ENCODE data around the gene MRPL1.
A peak's percentile ranks its signal among the peaks of the same experiment; 100 is the strongest.
"Not testable (repeated sequence)": the region's sequence is repeated elsewhere in the genome, so short reads cannot be mapped to it uniquely, and the experiment has no call there.

The MRPL1 gene

GRCh38 chr4:77959566-77960338 is 97.1 kb downstream of the MRPL1 start:
- Histone ChIP-seq H3K9me3 (ENCODE audit: insufficient read depth, low read depth, low read length) (no peaks in the 10 kb centered on the region), H3K23ac (ENCODE audit: low read length) (no peak overlapping the region), H3K4me2 (ENCODE audit: low read length) (no peak overlapping the region), H4K91ac (ENCODE audit: low read depth, low read length) (no peak overlapping the region), H3K27me3 (ENCODE audit: insufficient read depth, low read length) (no peaks in the 10 kb centered on the region), H2BK12ac (ENCODE audit: low read length) (no peak overlapping the region), H3K79me2 (ENCODE audit: control insufficient read depth, insufficient read depth, low read length, poor library complexity) (no peaks in the 10 kb centered on the region), H3K9ac (ENCODE audit: low read length) (no peak overlapping the region), H2AFZ (ENCODE audit: insufficient read depth, low read length, poor library complexity) (no peak overlapping the region), H3K14ac (ENCODE audit: low read length) (no peak overlapping the region), H3K79me1 (ENCODE audit: low read length) (no peaks in the 10 kb centered on the region), H2BK120ac (ENCODE audit: insufficient read depth, low read length, poor library complexity) (no peak overlapping the region), H3K36me3 (ENCODE audit: control insufficient read depth in 1 of 2, insufficient read depth in 2 of 2, low read length in 2 of 2) (no peaks in the 10 kb centered on the region), H3K4me1 (ENCODE audit: control insufficient read depth in 1 of 2, insufficient read depth in 2 of 2, low read length in 2 of 2) (no peaks in the 10 kb centered on the region), H3K18ac (ENCODE audit: low read length) (no peak overlapping the region), H2AK5ac (ENCODE audit: low read length) (no peak overlapping the region), H3K4ac (ENCODE audit: low read depth, low read length) (no peak overlapping the region), H3K4me3 (ENCODE audit: low read depth, low read length) (no peak overlapping the region), H4K8ac (ENCODE audit: low read depth, low read length) (no peak overlapping the region), H3K27ac (ENCODE audit: low read depth, low read length) (no peak overlapping the region), H4K12ac (ENCODE audit: low read depth, low read length) (no peak overlapping the region), H2BK5ac (ENCODE audit: low read depth, low read length, poor library complexity) (no peak overlapping the region)
- peak; percentile 11 to 80 for DNase-seq
- no CpG with 5 or more reads among the region's 6 CpGs for WGBS (ENCODE audit: extremely low coverage, insufficient coverage, insufficient read length)

- H3K27me3 ChIP-seq (ENCODE audit: insufficient read depth, low read length) = no peaks in the 10 kb centered on the region
- no peak overlapping the region for H2BK5ac ChIP-seq (ENCODE audit: low read depth, low read length, poor library complexity)
- H3K18ac ChIP-seq (ENCODE audit: low read length) = no peak overlapping the region
- no peak overlapping the region for H3K23ac ChIP-seq (ENCODE audit: low read length)
- H3K9me3 ChIP-seq (ENCODE audit: insufficient read depth, low read depth, low read length) = no peaks in the 10 kb centered on the region
- H2AK5ac ChIP-seq (ENCODE audit: low read length) = no peak overlapping the region
- WGBS (ENCODE audit: extremely low coverage, insufficient coverage, insufficient read length) = no CpG with 5 or more reads among the region's 5 CpGs
- no peak overlapping the region for H2AFZ ChIP-seq (ENCODE audit: insufficient read depth, low read length, poor library complexity)
- H3K4me3 ChIP-seq (ENCODE audit: low read depth, low read length) = no peak overlapping the region
- no peak overlapping the region for H3K4me2 ChIP-seq (ENCODE audit: low read length)
- no peak overlapping the region for H3K14ac ChIP-seq (ENCODE audit: low read length)
- DNase-seq = no peak
- no peaks in the 10 kb centered on the region for H3K36me3 ChIP-seq (ENCODE audit: control insufficient read depth in 1 of 2, insufficient read depth in 2 of 2, low read length in 2 of 2)
- H3K4me1 ChIP-seq (ENCODE audit: control insufficient read depth in 1 of 2, insufficient read depth in 2 of 2, low read length in 2 of 2) = no peaks in the 10 kb centered on the region
- H4K91ac ChIP-seq (ENCODE audit: low read depth, low read length) = no peak overlapping the region
- H3K4ac ChIP-seq (ENCODE audit: low read depth, low read length) = no peak overlapping the region
- no peak overlapping the region for H3K27ac ChIP-seq (ENCODE audit: low read depth, low read length)
- H3K79me2 ChIP-seq (ENCODE audit: control insufficient read depth, insufficient read depth, low read length, poor library complexity) = no peaks in the 10 kb centered on the region
- H2BK12ac ChIP-seq (ENCODE audit: low read length) = no peak overlapping the region
- no peak overlapping the region for H4K8ac ChIP-seq (ENCODE audit: low read depth, low read length)
- H3K9ac ChIP-seq (ENCODE audit: low read length) = no peak overlapping the region
- H2BK120ac ChIP-seq (ENCODE audit: insufficient read depth, low read length, poor library complexity) = no peak overlapping the region
- H3K79me1 ChIP-seq (ENCODE audit: low read length) = no peaks in the 10 kb centered on the region
- no peak overlapping the region for H4K12ac ChIP-seq (ENCODE audit: low read depth, low read length)
Measured at GRCh38 chr4:77960367-77960766, 97.7 kb downstream of the MRPL1 start.

- Histone ChIP-seq H4K91ac (ENCODE audit: low read depth, low read length) (no peak overlapping the region), H2AFZ (ENCODE audit: insufficient read depth, low read length, poor library complexity) (no peak overlapping the region), H3K18ac (ENCODE audit: low read length) (no peak overlapping the region), H2BK5ac (ENCODE audit: low read depth, low read length, poor library complexity) (no peak overlapping the region), H2AK5ac (ENCODE audit: low read length) (no peak overlapping the region), H3K27me3 (ENCODE audit: insufficient read depth, low read length) (no peaks in the 10 kb centered on the region), H3K79me2 (ENCODE audit: control insufficient read depth, insufficient read depth, low read length, poor library complexity) (no peaks in the 10 kb centered on the region), H3K36me3 (ENCODE audit: control insufficient read depth in 1 of 2, insufficient read depth in 2 of 2, low read length in 2 of 2) (no peaks in the 10 kb centered on the region), H3K9ac (ENCODE audit: low read length) (no peak overlapping the region), H3K9me3 (ENCODE audit: insufficient read depth, low read depth, low read length) (no peaks in the 10 kb centered on the region), H3K23ac (ENCODE audit: low read length) (no peak overlapping the region), H2BK12ac (ENCODE audit: low read length) (no peak overlapping the region), H3K4me1 (ENCODE audit: control insufficient read depth in 1 of 2, insufficient read depth in 2 of 2, low read length in 2 of 2) (no peaks in the 10 kb centered on the region), H3K27ac (ENCODE audit: low read depth, low read length) (no peak overlapping the region), H2BK120ac (ENCODE audit: insufficient read depth, low read length, poor library complexity) (no peak overlapping the region), H4K12ac (ENCODE audit: low read depth, low read length) (no peak overlapping the region), H3K79me1 (ENCODE audit: low read length) (no peaks in the 10 kb centered on the region), H3K4me3 (ENCODE audit: low read depth, low read length) (no peak overlapping the region), H3K14ac (ENCODE audit: low read length) (no peak overlapping the region), H3K4ac (ENCODE audit: low read depth, low read length) (no peak overlapping the region), H3K4me2 (ENCODE audit: low read length) (no peak overlapping the region), H4K8ac (ENCODE audit: low read depth, low read length) (no peak overlapping the region)
- no peak for DNase-seq
- no CpG with 5 or more reads among the region's 2 CpGs for WGBS (ENCODE audit: extremely low coverage, insufficient coverage, insufficient read length)
Measured at GRCh38 chr4:77963004-77963403, 100.4 kb downstream of the MRPL1 start.

GRCh38 chr4:77973657-77974056 is 111.0 kb downstream of the MRPL1 start:
- not testable (repeated sequence) for H3K4ac ChIP-seq (ENCODE audit: low read depth, low read length); H2BK5ac ChIP-seq (ENCODE audit: low read depth, low read length, poor library complexity); H4K8ac ChIP-seq (ENCODE audit: low read depth, low read length); H3K36me3 ChIP-seq (ENCODE audit: control insufficient read depth in 1 of 2, insufficient read depth in 2 of 2, low read length in 2 of 2); H2BK12ac ChIP-seq (ENCODE audit: low read length); H3K27ac ChIP-seq (ENCODE audit: low read depth, low read length); H3K4me2 ChIP-seq (ENCODE audit: low read length); DNase-seq; H3K23ac ChIP-seq (ENCODE audit: low read length); H4K12ac ChIP-seq (ENCODE audit: low read depth, low read length); H2BK120ac ChIP-seq (ENCODE audit: insufficient read depth, low read length, poor library complexity); H3K4me1 ChIP-seq (ENCODE audit: control insufficient read depth in 1 of 2, insufficient read depth in 2 of 2, low read length in 2 of 2); H2AK5ac ChIP-seq (ENCODE audit: low read length); H3K14ac ChIP-seq (ENCODE audit: low read length); H2AFZ ChIP-seq (ENCODE audit: insufficient read depth, low read length, poor library complexity); H3K18ac ChIP-seq (ENCODE audit: low read length); H3K9me3 ChIP-seq (ENCODE audit: insufficient read depth, low read depth, low read length); H3K9ac ChIP-seq (ENCODE audit: low read length); H4K91ac ChIP-seq (ENCODE audit: low read depth, low read length); H3K79me2 ChIP-seq (ENCODE audit: control insufficient read depth, insufficient read depth, low read length, poor library complexity); H3K4me3 ChIP-seq (ENCODE audit: low read depth, low read length); H3K27me3 ChIP-seq (ENCODE audit: insufficient read depth, low read length); H3K79me1 ChIP-seq (ENCODE audit: low read length)
- WGBS (ENCODE audit: extremely low coverage, insufficient coverage, insufficient read length) = no CpG with 5 or more reads among the region's 1 CpG
